ENCODE measurements around the gene PARD6G.

- TF ChIP-seq EZH2phosphoT487 (IDR thresholded peaks at IDR 0.05) = no peak
- no peak for TF ChIP-seq CTCF (IDR thresholded peaks at IDR 0.05)
- TF ChIP-seq EZH2 (IDR thresholded peaks at IDR 0.05) = no peak
Measured at GRCh38 chr18:80229766-80230745, 17.3 kb downstream of the PARD6G start.

Data from neural progenitor cell (in vitro differentiated cells).